GM18511 (cell line): Measurements from ENCODE around the gene MAST4.
A peak's percentile ranks its signal among the peaks of the same experiment; 100 is the strongest.

Experiments used
- ATAC-seq: cut with Tn5 transposase; IDR thresholded peaks from one replicate; pipeline ENCODE4 v1.9.1; 2021; ENCODE audit warnings: mild to moderate bottlenecking, moderate library complexity; ENCODE audit not compliant: unreplicated experiment

MAST4 gene

DNA sequence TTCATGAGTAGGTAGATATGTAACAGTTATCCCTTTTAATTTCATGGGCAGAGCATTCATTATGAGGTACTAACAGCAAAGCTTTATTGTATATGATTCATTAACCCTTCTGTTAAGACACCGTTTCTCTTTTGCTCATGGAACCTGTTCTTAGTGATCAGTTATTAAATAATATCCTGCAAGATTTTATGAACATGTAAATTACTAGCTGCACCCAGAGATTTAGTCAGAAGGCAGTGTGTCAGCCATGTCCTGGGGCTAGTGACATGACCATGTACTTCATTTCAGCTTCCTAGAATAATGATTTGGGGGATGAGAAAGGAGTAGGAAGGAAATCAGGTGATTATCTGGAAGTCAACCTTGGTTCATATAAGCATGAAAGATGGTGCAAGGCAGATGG, 7.0 kb downstream of the MAST4 start:
- no peak for ATAC-seq

- ATAC-seq, result no peak
Observed at GRCh38 chr5:66603881-66604280, 7.7 kb downstream of the MAST4 start.

- ATAC-seq, result no peak
Observed at GRCh38 chr5:66606713-66607112, 10.5 kb downstream of the MAST4 start.

DNA sequence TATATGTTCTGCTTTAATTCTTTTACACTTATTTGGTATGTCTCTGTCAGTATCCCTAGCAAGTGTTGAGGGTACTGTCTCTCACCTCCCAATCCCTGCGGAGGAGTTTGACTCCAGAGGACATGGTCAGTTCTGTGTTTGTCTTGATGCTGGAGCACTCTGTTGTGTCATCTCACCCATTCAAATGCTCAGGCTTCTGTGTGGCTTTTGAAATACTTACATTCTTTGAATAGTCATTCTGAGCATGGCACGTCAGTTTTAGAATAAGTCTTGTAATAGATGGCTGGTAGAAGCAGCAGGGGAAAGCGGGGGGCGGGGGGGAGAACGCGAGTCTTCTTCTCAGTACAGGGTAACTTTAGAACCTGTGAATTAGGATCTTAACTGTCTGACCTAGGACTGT, 12.3 kb downstream of the MAST4 start:
- ATAC-seq, result no peak

DNA sequence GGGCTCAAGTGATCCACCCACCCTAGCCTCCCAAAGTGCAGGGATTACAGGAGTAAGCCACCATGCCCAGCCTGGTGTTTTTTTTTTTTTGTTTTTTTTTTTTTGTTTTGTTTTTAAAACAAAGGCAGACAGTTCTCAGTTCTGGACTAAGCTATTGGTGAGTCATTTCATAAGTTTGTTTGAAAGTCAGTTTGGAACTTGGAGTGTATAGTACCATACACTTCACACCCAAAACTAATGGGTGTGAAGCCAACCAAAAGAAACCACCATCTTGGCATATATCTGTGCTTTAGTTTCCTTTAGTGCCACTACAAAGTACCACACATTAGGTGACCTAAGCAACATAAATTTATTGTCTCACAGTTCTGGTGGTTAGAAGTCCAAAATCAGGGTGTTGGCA, 13.4 kb downstream of the MAST4 start:
- ATAC-seq, result no peak

DNA sequence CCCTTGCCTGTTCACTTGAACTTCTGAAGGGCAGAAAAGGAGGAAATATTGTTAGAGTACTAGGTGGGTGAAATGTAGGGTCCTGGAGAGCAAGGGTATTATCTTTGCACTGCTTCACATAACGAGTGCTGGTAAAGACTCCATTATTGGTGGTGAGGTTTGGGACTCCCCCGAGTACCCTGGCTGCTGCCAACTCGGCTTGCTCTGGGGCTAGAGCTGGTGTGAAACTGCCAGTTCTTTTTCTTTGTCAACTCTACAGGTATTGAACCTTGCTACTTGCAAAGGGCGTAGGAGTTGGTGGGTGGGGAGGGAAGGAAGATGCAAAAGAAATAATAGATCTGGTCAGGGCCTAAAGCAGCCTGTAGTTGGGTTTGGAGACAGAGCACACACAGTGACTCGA, 16.0 kb downstream of the MAST4 start:
- no peak for ATAC-seq

DNA sequence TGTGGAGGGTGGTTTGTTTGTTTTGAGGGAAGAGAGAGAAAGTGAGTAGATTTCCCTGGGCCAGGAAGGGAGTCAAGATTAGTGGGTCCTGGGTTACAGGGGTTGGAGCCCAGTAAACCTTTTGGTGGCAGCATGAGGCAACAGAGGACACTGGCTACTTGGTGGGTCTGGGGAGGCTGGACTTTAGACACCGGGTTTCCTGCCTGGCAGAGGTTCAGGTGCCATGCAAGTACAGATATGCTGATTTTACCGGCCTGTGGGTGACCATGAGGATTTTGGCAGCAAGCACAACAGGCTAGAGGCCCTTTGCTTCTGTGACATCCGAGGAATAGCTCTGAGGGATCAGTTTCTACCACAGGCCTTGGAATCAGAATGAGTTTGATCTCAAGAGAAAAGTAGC, 18.9 kb downstream of the MAST4 start:
- no peak for ATAC-seq

DNA sequence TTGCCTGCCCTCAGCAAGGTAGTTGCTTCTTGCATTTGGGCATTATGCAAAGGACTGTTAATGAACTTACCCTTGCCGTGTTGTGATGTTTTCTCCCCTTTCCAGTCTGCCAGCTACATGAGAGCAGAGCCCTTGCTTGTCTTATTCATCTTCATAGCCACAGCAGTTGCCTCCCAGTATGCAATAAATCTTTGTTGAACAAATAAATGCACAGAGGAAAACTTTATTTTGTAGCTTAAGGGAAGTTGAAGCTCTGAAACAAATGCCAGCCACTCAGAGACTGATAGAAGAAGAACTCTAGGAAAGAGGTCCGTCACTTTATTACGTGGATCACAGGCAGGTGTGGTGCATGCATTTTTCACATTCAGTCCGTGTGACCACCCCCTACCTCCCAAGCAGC, 19.7 kb downstream of the MAST4 start:
- ATAC-seq, result no peak

GRCh38 chr5:66616520-66617225, 20.5 kb downstream of the MAST4 start:
- ATAC-seq, result peak; percentile 24

DNA sequence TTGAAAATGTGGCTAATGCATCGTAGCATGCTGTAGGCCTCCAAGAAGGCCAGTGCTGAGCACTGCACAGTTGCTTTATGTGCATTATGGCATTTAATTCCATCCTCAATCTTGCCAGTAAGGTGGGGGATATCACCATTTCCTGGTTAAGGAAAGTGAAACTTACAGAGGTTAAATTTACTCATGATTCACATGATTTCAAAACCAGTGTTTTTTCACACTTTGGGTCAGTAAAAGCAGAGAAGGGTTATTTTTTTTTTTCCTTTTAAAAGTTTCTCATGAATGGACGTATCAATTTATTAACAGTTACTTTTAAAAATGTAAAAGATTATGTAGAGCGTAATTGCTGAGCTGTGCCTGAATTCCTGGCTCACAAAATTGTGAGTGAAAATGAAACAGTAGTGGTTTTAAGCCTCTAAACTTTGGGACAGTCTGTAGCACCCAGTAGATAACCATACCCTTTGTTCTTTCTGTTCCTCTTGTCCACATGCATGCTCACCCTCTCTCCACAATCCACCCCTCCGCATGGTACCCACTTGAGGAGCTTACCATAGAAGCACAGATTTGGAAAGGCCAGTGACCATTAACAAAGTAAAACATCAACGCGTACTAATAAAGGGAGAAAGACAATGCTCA, 21.2 kb downstream of the MAST4 start:
- ATAC-seq, result peak; percentile 77

DNA sequence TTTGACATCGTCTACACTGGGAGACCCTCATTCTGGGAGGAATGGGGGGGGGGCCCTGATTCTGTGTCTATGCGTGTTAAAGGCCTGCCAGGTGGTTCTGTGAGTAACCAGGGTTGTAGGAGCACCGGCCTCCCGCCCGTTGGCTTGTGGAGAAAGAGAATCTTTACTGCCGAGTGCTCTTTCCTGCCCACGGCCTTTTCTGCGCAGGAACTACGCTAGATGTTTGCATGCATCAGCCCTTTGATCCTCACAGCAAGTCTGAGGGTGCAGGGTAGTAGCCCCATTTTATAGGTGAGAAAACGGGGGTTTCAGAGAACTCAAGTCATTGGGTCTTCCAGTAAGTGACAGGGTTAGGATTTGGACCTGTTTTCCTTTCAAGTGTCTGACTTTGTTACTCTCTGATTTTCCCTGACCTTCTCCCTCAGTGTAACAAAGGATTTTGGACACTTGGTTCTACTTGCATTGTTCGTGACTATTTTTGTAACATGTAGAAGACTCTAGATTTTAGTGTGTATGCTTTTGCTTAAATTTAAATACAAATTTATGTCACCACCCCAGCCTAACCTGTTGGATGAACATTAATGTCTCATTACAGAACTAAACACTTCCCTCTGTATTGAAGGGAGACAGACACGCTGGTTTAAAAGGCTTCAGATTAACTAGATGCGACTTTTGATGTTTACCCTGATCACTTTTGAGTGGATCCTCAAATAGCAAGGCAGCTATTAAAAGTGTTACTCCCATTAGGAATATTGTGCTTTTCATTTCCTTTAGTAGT, 22.0 kb downstream of the MAST4 start:
- no peak for ATAC-seq

GRCh38 chr5:66620711-66621110, 24.5 kb downstream of the MAST4 start:
- no peak for ATAC-seq

DNA sequence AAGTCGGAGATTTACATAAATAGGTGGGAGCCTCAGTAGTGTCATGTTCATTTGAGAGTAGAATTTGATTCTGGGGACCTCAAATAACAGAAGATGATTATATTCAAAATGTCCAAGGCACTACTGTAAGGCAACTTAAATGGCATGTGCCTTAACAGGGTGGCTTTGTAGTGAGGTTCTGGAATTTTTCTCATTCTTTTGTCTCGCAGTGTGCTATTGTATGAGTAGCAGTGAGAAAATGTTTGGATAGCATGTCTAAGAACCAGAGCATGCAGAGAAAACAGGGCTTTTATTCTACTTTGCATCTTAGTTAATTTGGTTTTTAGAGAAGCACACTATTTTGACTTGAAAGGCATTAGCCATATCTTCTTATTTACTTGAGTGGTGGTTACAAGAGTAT, 25.0 kb downstream of the MAST4 start:
- no peak for ATAC-seq

GRCh38 chr5:66621736-66622135, 25.5 kb downstream of the MAST4 start:
- no peak for ATAC-seq

- no peak for ATAC-seq
Observed at GRCh38 chr5:66628561-66628960, 32.4 kb downstream of the MAST4 start.

DNA sequence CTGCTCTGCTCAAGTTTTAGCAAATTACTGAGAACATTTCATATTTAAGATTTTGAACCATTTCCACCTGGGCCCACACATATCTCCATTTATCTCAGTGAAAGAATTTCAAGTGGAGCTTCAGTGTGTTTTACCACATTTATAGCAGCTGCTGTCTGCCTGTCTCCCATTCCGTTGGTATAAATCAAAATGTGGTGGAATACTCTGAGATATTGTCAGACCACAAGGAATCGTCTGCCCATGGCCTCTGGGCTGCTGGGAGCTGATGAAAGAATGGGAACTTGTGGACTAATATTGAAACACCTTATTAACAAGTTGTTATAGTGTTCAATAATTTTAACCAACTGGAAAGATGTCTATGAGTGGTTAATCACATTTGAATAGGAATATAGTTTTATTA, 33.3 kb downstream of the MAST4 start:
- ATAC-seq, result no peak

GRCh38 chr5:66633754-66634153, 37.6 kb downstream of the MAST4 start:
- no peak for ATAC-seq

DNA sequence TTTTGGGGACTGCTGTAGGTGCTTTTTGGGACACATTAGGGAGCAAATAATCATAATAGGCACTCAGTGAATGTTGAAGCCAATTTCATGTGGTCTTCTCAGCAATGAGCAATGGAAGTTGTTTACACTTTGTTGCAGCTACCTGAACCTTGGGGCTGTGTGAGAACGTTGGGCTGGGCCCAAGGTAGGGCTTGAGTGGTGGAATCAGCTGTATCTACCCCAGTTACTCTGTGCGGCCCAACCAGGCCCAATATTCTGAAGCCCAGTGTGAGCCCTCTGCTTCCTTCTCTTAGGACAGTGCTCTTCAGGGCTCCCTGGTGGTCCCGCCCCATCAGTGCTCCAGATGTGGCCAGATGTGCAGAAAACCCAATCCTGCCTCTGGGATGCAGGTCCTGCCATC, 38.4 kb downstream of the MAST4 start:
- ATAC-seq, result no peak

DNA sequence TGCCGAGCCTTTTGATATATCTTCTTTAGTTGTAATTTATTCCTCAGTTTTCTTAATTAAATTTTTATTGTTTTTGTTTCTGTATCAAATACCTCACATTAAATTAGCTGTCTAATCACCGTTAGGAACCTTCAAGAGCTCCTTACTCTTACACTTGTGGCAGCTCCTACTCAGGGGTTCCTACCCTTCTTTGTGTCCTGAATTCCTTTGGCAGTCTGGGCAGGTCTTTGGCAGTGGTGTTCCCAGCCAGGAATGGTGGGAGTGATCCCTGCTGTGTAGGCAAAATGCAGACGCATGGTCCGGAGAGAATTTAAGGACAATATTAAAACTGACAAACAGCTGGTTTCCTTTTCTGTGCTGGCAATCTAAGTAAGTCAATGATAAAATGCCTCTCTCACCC, 41.8 kb downstream of the MAST4 start:
- no peak for ATAC-seq

- no peak for ATAC-seq
Observed at GRCh38 chr5:66639037-66639436, 42.8 kb downstream of the MAST4 start.

DNA sequence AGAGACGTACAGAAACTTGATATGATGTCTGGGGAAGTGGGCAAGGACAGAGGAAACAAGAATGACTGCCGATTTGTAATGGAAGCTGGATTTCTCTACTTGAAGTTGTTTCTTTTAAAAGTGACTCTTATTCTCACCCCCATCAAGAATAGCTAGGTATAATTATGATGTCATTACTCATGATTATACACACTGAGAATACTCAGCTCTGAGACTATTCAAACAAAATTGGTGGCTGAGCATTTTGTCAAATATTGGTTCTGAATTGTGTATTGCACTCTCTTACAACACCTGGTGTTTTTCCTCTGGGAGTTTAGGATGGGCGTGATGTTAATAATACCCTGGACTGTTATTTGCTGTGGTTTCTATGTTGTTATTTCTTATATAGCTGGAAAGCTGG, 46.3 kb downstream of the MAST4 start:
- no peak for ATAC-seq

- no peak for ATAC-seq
Observed at GRCh38 chr5:66643387-66643786, 47.2 kb downstream of the MAST4 start.
